Endothelial cell (in vitro differentiated cells): ENCODE results near the gene IL34. TPM values are rescaled to one million over a fixed set of nuclear protein-coding genes. Genes with fewer than 3 reads are reported as not detected.
"Not testable (repeated sequence)": the region's sequence is repeated elsewhere in the genome, so short reads cannot be mapped to it uniquely, and the experiment has no call there.

ENCODE experiments used
- DNase-seq: peaks from one replicate; pipeline ENCODE4 v3.0.0; 2021; ENCODE audit warnings: low spot score
- H3K27ac Mint-ChIP-seq: one replicate; pipeline ENCODE4 v1.8.0; 2021; ENCODE audit warnings: mixed read lengths, inconsistent platforms; ENCODE audit not compliant: unreplicated experiment
- H3K27me3 Mint-ChIP-seq: one replicate; pipeline ENCODE4 v1.8.0; 2021; ENCODE audit warnings: mild to moderate bottlenecking, moderate library complexity, mixed read lengths, inconsistent platforms; ENCODE audit not compliant: unreplicated experiment
- H3K36me3 Mint-ChIP-seq: one replicate; pipeline ENCODE4 v1.8.0; 2021; ENCODE audit warnings: mild to moderate bottlenecking, low read depth, mixed read lengths, inconsistent platforms; ENCODE audit not compliant: unreplicated experiment
- H3K4me1 Mint-ChIP-seq: one replicate; pipeline ENCODE4 v1.8.0; 2021; ENCODE audit warnings: mild to moderate bottlenecking, mixed read lengths, inconsistent platforms; ENCODE audit not compliant: unreplicated experiment
- H3K4me3 Mint-ChIP-seq: one replicate; pipeline ENCODE4 v1.8.0; 2021; ENCODE audit warnings: mild to moderate bottlenecking, mixed read lengths, inconsistent platforms; ENCODE audit not compliant: unreplicated experiment
- H3K9me3 Mint-ChIP-seq: one replicate; pipeline ENCODE4 v1.8.0; 2021; ENCODE audit warnings: mixed read lengths, inconsistent platforms; ENCODE audit not compliant: unreplicated experiment
- total RNA-seq: library from RNA; stranded (reverse); fragmentation: NEBNext Ultra II Directional; extraction: Animal tissue kit (Norgen Biotek cat#: 25700); gene quantifications from one replicate; pipeline ENCODE4 v1.2.1, GENCODE V29; 2021; ENCODE audit not compliant: unreplicated experiment
- TF ChIP-seq, protein P1 (sequence below): fragments of 200-600 bp; sonication (generic); IDR thresholded peaks from one replicate; pipeline ENCODE4 v1.5.0; 2021; ENCODE audit warnings: antibody characterized with exemption; ENCODE audit not compliant: unreplicated experiment

Gene IL34
- total RNA-seq, 1 donor from 2014 or later = 1.6 TPM

DNA sequence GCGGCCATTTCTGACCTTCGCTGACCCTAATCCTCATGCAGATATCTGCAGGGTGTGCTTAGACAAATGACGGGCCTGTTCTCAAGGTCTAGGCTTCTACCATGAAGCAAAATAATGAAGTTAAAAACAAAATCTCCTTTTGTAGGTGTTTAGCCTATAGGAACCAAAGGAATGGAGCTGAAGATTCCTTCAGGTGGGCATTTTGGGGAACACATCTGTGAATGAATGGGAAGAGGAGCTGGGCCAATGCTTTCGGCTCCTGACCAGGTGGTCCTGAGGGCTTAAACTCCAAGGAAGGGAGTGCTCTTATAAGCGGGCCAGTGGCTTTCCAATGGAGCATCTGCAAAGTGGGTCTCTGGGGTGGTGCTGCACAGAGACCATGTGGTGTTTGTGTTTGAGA is 14.1 kb upstream of the IL34 start:
- Mint-ChIP-seq H3K4me1 (peaks cover 8% of the 10 kb centered on the region), H3K4me3 (no peak overlapping the region), H3K9me3 (no peaks in the 10 kb centered on the region), H3K27me3 (peaks cover 1% of the 10 kb centered on the region), H3K36me3 (no peaks in the 10 kb centered on the region), H3K27ac (no peak overlapping the region)
- TF ChIP-seq, protein P1, sequence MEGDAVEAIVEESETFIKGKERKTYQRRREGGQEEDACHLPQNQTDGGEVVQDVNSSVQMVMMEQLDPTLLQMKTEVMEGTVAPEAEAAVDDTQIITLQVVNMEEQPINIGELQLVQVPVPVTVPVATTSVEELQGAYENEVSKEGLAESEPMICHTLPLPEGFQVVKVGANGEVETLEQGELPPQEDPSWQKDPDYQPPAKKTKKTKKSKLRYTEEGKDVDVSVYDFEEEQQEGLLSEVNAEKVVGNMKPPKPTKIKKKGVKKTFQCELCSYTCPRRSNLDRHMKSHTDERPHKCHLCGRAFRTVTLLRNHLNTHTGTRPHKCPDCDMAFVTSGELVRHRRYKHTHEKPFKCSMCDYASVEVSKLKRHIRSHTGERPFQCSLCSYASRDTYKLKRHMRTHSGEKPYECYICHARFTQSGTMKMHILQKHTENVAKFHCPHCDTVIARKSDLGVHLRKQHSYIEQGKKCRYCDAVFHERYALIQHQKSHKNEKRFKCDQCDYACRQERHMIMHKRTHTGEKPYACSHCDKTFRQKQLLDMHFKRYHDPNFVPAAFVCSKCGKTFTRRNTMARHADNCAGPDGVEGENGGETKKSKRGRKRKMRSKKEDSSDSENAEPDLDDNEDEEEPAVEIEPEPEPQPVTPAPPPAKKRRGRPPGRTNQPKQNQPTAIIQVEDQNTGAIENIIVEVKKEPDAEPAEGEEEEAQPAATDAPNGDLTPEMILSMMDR = no peak
- no peak for DNase-seq

DNA sequence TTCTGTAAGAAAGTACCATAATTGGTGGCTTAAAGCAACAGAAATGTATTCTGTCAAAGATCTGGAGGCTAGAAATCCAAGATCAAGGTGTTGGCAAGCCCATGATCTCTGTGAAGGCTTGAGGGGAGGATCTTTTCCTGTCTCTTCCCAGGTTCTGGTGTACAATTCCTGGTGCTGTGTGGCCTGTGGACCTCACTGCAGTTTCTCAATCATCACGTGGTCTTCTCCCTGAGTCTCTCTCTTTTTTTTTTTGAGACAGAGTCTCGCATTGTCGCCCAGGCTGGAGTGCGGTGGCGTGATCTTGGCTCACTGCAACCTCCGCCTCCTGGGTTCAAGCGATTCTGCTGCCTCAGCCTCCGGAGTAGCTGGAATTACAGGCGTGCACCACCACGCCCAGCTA is 12.7 kb upstream of the IL34 start:
- not testable (repeated sequence) for DNase-seq, H3K27me3 Mint-ChIP-seq, H3K27ac Mint-ChIP-seq, H3K36me3 Mint-ChIP-seq, H3K4me1 Mint-ChIP-seq, H3K9me3 Mint-ChIP-seq, H3K4me3 Mint-ChIP-seq

DNA sequence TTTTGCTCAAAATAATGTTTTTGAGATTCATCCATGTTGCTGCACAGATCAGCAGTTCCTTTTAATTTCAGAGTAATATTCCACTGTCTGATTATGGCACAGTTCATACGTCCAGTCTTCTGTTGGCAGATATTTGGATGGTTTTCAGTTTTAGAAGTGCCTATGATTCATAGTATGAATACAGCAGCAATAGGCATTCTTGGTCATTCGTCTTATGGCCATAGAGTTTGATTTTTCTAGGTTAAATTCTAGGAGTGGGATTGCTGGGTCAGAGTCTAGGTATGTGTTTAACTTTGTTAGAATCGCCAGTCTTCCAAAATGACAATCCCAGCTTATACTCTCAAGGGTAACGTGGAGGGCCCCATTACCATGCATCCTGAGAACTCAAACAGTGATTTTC is 11.5 kb upstream of the IL34 start:
- H3K27me3 Mint-ChIP-seq = peaks cover 1% of the 10 kb centered on the region
- H3K27ac Mint-ChIP-seq = no peak overlapping the region
- peaks cover 8% of the 10 kb centered on the region for H3K4me1 Mint-ChIP-seq
- H3K4me3 Mint-ChIP-seq = no peak overlapping the region
- no peaks in the 10 kb centered on the region for H3K9me3 Mint-ChIP-seq
- no peaks in the 10 kb centered on the region for H3K36me3 Mint-ChIP-seq
- DNase-seq = no peak
- TF ChIP-seq, protein P1 = no peak

DNA sequence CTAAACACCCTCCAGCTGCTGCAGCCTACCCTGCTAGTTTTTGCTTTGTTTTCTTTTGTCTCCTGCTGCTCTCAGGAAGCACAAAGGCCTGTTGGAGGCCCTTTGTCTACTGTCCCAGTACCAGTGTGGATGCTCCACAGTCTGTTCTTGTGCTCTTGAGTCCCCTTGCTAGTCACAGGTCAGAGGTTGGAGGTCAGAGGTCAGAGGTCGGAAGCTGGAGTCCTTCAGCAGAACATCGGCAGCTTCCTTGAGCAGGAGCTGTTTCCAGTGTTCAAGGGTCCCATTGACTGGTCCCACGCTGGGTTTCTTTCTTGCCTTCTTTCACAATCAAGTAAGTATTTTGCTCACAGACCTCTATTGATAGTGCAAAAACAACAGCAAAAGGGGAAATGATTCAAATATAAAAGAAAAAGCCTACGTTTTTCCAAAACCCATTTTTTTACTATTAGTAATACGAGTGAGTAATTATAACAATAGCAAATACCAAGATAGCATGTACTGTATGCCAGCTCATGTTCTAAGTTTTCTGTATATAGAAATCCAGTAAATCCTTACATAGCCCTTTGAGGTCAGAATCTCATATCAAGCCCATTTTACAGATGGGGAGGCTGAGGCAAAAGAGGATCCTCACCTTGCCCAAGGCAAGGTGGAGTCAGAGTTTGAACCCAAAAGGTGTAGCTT is 10.9 kb upstream of the IL34 start:
- no peak overlapping the region for H3K4me3 Mint-ChIP-seq
- H3K36me3 Mint-ChIP-seq = no peaks in the 10 kb centered on the region
- H3K9me3 Mint-ChIP-seq = no peaks in the 10 kb centered on the region
- peaks cover 1% of the 10 kb centered on the region for H3K27me3 Mint-ChIP-seq
- TF ChIP-seq, protein P1 = no peak
- H3K4me1 Mint-ChIP-seq = peaks cover 8% of the 10 kb centered on the region
- H3K27ac Mint-ChIP-seq = peak overlapping the region; percentile 59
- DNase-seq = no peak

DNA sequence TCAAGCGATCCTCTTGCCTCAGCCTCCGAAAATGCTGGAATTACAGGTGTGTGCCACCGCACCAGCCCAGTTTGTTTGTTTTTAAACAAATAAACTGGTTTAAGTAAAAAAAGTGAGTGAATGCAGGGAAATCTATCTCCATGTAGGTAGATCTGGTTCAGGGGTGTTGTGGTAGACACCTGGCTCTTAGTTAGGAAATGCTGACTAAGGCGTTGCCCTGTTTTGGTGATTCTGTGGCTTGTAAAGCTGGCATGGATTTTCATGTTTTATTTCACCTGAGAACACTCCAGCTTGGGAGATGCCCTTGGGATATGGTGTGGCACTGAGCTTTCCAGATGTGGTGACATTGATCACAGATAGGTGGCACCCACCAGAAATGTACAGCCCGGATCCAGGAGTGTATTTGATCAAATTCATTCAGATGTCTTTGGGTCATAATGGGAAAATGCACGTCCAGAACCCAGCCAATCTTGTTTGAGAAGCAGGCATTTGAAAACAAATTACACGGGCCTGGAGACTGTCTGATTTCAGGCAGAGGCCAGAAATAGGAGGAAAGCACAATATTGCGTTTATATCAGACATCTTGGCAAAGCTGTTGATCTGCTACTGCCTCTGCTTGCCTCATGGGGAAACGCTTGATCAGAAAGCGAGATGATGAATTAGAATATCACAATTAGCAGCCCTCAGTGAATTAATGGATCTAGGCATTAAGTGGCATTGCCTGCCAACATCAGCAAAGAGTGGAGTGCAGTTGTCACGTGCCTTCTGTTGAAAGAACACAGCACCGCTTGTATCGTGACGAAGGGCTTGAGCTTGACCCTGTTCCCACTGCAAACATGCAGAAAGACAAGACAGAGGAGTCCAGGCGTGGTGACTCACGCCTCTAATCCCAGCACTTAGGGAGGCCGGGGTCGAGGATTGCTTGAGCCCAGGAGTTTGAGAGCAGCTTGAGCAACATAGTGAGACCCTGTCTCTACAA is 7.3 kb upstream of the IL34 start:
- Mint-ChIP-seq H3K27me3 (no peaks in the 10 kb centered on the region), H3K4me3 (no peak overlapping the region), H3K4me1 (peaks cover 8% of the 10 kb centered on the region), H3K27ac (no peak overlapping the region), H3K36me3 (no peaks in the 10 kb centered on the region), H3K9me3 (no peaks in the 10 kb centered on the region)
- DNase-seq = no peak
- TF ChIP-seq, protein P1 = no peak
